Measurements from ENCODE around the gene MYB. TPM values are rescaled to one million over a fixed set of nuclear protein-coding genes. Genes with fewer than 3 reads are reported as not detected.

Gene MYB
- total and polyA plus RNA-seq, 7 experiments from 2014 or later, result 2.1 to 33.3 (median 16.5) TPM

DNA sequence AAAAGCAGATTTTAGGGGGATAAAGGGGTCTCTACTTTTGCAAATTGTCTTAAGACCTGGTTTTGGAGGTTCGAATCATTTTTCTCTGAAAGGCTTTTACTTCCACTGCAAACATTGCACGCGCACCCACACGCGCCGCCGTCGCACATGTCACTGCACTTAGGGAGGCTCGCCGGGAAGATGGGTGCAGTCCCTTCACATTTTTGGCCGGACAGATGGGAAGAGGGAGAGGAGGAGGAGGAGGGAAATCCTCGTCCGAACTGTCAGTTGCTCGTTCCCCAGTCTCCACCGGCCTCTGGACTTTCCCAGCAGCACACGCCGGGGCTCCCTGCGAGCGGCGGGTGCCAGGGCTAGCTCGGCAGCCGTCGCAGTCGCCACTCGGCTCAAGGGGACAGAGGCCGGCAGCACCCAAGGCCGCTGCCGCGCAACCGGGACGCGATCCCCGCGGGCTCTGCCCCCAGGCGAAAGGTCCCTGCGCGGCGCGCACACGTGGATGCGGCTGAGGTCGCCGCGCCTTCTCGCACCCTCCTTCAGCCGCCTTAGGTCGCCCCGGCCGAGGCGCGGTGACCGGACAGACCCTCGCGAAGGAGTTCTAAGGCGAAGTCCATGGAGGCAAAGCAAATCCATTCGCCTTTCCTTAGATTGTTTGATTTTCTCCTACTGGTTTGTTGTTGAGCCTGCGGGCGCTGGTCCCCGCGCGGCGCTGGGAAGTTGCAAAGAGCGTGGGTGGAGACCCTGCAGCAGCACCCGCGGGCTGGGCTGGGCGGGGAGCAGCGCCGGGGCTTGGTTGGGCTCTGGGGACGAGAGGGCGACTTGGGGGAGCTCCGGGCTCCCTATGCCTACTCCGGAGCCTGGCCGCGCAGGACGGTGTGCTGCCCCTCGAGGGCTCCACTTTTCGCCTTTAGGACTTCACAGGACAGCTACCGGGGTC, 1.2 kb downstream of the MYB start:
- H3K36me3 Mint-ChIP-seq, result peaks cover 0 to 11% (median 4%) of the 10 kb centered on the region in 5 donors
- Histone ChIP-seq H3K4me1 (ENCODE audit: control insufficient read depth in 2 of 2, insufficient read depth in 2 of 2, low read length in 2 of 2) (peaks cover 0 to 4% of the 10 kb centered on the region in 2 donors), H3K4me3 (ENCODE audit: low read length) (peak overlapping the region; percentile 56), H3K27me3 (ENCODE audit: control insufficient read depth in 2 of 2, insufficient read depth in 2 of 2, low read length in 2 of 2) (no peaks in the 10 kb centered on the region), H3K27ac (ENCODE audit: low read depth, low read length) (peak overlapping the region; percentile 74), H3K36me3 (ENCODE audit: control insufficient read depth in 2 of 3, insufficient read depth in 3 of 3, low read length in 3 of 3) (no peaks in the 10 kb centered on the region), H3K9me3 (ENCODE audit: control insufficient read depth in 2 of 3, low read length in 3 of 3) (no peaks in the 10 kb centered on the region)
- peaks cover 17 to 40% (median 19%) of the 10 kb centered on the region in 7 donors for H3K4me1 Mint-ChIP-seq
- intact Hi-C loops (cut with micrococcal nuclease), result loop anchor here (1.0 to 5.0 kb wide), 19 partner anchors 19 to 1230 kb away; partner anchors contain the start of genes BCLAF1 (in 2 of the 2), HBS1L (in 2 of the 2) and TBPL1 (in 1 of the 2)
- POLR2A ChIA-PET, result interaction anchor here (0.6 to 1.8 kb wide), 7 partner anchors 20 to 1108 kb away, joined by 3 to 10 read pairs (median 4); partner anchors contain the start of gene HBS1L
- H3K27me3 Mint-ChIP-seq, result no peaks in the 10 kb centered on the region
- DNase-seq, result peak; percentile 25 to 63 (median 42)
- H3K27ac Mint-ChIP-seq, result peak overlapping the region; percentile 57 to 92 (median 76)
- CTCF ChIA-PET, result interaction anchor here (0.6 to 5.4 kb wide), 8 partner anchors 20 to 178 kb away, joined by 3 to 59 read pairs (median 4); partner anchors contain the start of gene HBS1L
- peak; percentile 24 for ATAC-seq
- H3K4me3 Mint-ChIP-seq, result peak overlapping the region; percentile 85 to 98 (median 92)
- H3K9me3 Mint-ChIP-seq, result no peaks in the 10 kb centered on the region

- DNase-seq (peak; percentile 37 to 78 (median 57)), ATAC-seq (peak; percentile 52)
- no peaks in the 10 kb centered on the region for H3K36me3 ChIP-seq (ENCODE audit: control insufficient read depth in 2 of 3, insufficient read depth in 3 of 3, low read length in 3 of 3)
- Mint-ChIP-seq H3K36me3 (peaks cover 0 to 11% (median 4%) of the 10 kb centered on the region in 5 donors), H3K4me1 (peaks cover 16 to 39% (median 19%) of the 10 kb centered on the region in 7 donors), H3K4me3 (peak overlapping the region; percentile 85 to 98 (median 90)), H3K9me3 (no peaks in the 10 kb centered on the region), H3K27me3 (no peaks in the 10 kb centered on the region), H3K27ac (peak overlapping the region; percentile 38 to 96 (median 86))
- POLR2A ChIA-PET, result interaction anchor here (0.6 to 2.0 kb wide), 8 partner anchors 10 to 1107 kb away, joined by 3 to 10 read pairs (median 4); partner anchors contain the start of gene HBS1L
- H3K9me3 ChIP-seq (ENCODE audit: control insufficient read depth in 2 of 3, low read length in 3 of 3), result no peaks in the 10 kb centered on the region
- H3K27ac ChIP-seq (ENCODE audit: low read depth, low read length), result peak overlapping the region; percentile 74
- H3K27me3 ChIP-seq (ENCODE audit: control insufficient read depth in 2 of 2, insufficient read depth in 2 of 2, low read length in 2 of 2), result no peaks in the 10 kb centered on the region
- CTCF ChIA-PET, result interaction anchor here (0.6 to 5.4 kb wide), 23 partner anchors 11 to 240 kb away, joined by 3 to 59 read pairs (median 4); partner anchors contain the start of gene HBS1L
- H3K4me1 ChIP-seq (ENCODE audit: control insufficient read depth in 2 of 2, insufficient read depth in 2 of 2, low read length in 2 of 2), result peaks cover 0 to 4% of the 10 kb centered on the region in 2 donors
- intact Hi-C loops (cut with micrococcal nuclease), result loop anchor here (1.0 to 5.0 kb wide), 19 partner anchors 20 to 1231 kb away; partner anchors contain the start of genes BCLAF1 (in 2 of the 2), HBS1L (in 2 of the 2) and TBPL1 (in 1 of the 2)
- peak overlapping the region; percentile 56 for H3K4me3 ChIP-seq (ENCODE audit: low read length)
These were observed 2.0 kb downstream of the MYB start for GRCh38 chr6:135183002-135183531.

DNA sequence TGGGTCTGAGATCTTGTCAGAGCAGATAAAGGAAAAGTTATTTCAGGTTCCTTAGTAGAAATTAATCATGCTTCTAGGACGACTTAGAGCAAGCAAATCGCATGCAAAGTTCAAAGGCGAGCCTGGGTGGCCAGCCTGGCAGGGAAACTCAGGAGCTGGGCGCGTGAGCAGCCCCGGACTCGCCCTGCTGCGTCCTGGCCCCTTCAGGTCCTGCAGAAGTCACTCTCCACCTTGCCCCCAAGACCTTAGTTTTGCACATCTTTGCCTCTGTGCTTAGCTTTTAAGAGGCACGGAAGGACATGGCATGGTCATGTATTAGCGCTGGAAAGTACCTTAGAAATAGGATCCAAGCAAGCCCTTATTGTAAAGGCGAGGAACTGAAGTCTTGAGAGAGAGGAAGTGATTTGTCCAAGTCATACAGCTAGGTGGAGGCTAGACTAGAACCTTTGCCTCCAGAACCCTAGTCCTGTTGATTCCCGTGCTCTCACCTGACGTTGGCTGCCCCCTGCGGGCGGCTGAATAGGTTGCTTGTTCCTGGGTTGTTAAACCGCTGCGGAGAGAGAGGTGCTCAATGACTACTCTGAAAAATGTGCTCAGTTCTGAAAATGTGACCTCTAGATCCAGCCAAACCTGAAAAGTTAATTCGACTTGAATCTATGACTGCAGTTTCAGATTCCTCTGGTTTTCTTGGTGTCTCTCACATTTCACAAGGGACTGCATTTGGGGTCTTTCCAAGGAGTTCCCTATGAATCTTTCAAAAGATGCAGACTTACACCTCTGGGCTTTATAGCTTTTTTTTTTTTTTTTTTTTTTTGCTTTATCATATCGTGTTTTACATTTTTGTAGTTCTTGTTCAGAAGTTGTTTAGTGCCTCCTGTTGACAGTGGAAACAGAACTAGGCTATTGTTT, 2.7 kb downstream of the MYB start:
- ATAC-seq (peak; percentile 68), DNase-seq (peak; percentile 57 to 81 (median 76))
- H3K27ac Mint-ChIP-seq, result peak overlapping the region; percentile 38 to 96 (median 86)
- peaks cover 16 to 42% (median 22%) of the 10 kb centered on the region in 7 donors for H3K4me1 Mint-ChIP-seq
- no peaks in the 10 kb centered on the region for H3K36me3 ChIP-seq (ENCODE audit: control insufficient read depth in 2 of 3, insufficient read depth in 3 of 3, low read length in 3 of 3)
- peaks cover 1 to 13% (median 4%) of the 10 kb centered on the region in 5 donors for H3K36me3 Mint-ChIP-seq
- no peaks in the 10 kb centered on the region for H3K9me3 Mint-ChIP-seq
- peak overlapping the region; percentile 85 to 98 (median 90) for H3K4me3 Mint-ChIP-seq
- intact Hi-C loops (cut with micrococcal nuclease), result loop anchor here (1.0 to 5.0 kb wide), 21 partner anchors 20 to 1231 kb away; partner anchors contain the start of genes BCLAF1 (in 2 of the 2), HBS1L (in 2 of the 2) and TBPL1 (in 1 of the 2)
- ChIA-PET CTCF (interaction anchor here (0.6 to 5.4 kb wide), 24 partner anchors 11 to 239 kb away, joined by 3 to 59 read pairs (median 3); partner anchors contain the start of gene HBS1L), POLR2A (interaction anchor here (0.6 to 2.0 kb wide), 10 partner anchors 10 to 144 kb away, joined by 3 to 10 read pairs (median 4); partner anchors contain the start of gene HBS1L)
- peak overlapping the region; percentile 56 for H3K4me3 ChIP-seq (ENCODE audit: low read length)
- no peaks in the 10 kb centered on the region for H3K9me3 ChIP-seq (ENCODE audit: control insufficient read depth in 2 of 3, low read length in 3 of 3)
- peak overlapping the region; percentile 74 for H3K27ac ChIP-seq (ENCODE audit: low read depth, low read length)
- H3K4me1 ChIP-seq (ENCODE audit: control insufficient read depth in 2 of 2, insufficient read depth in 2 of 2, low read length in 2 of 2), result peaks cover 0 to 4% of the 10 kb centered on the region in 2 donors
- H3K27me3 Mint-ChIP-seq, result no peaks in the 10 kb centered on the region
- no peaks in the 10 kb centered on the region for H3K27me3 ChIP-seq (ENCODE audit: control insufficient read depth in 2 of 2, insufficient read depth in 2 of 2, low read length in 2 of 2)

DNA sequence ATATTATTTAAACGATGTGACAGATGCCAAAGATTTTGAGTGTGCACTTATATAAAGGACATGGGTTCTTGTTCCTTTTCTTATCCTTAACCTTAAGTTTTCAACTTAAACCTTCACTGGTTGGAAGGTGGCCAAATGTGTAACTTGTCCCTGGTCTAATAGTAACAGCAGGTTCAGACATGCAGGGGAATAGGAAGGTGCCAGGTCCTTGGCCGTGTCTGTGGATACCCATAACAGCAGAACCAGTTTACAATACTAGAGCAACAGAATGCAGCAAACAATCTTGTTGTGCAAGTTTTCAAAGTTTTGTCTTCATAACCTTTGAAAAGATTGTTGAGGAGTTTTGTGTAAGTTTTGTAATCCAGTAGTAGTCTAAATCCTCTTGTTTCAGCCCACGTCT, 4.4 kb downstream of the MYB start:
- no peaks in the 10 kb centered on the region for H3K9me3 ChIP-seq (ENCODE audit: control insufficient read depth in 2 of 3, low read length in 3 of 3)
- H3K4me3 ChIP-seq (ENCODE audit: low read length), result no peak overlapping the region
- Mint-ChIP-seq H3K4me1 (peaks cover 15 to 44% (median 21%) of the 10 kb centered on the region in 7 donors), H3K36me3 (peaks cover 10 to 20% (median 13%) of the 10 kb centered on the region in 5 donors), H3K9me3 (no peaks in the 10 kb centered on the region), H3K4me3 (no peak overlapping the region), H3K27ac (peak overlapping the region in 1 of 9 donors; percentile 17), H3K27me3 (no peaks in the 10 kb centered on the region)
- peaks cover 0 to 6% (median 0%) of the 10 kb centered on the region in 3 experiments for H3K36me3 ChIP-seq (ENCODE audit: control insufficient read depth in 2 of 3, insufficient read depth in 3 of 3, low read length in 3 of 3)
- DNase-seq (no peak), ATAC-seq (no peak)
- H3K4me1 ChIP-seq (ENCODE audit: control insufficient read depth in 2 of 2, insufficient read depth in 2 of 2, low read length in 2 of 2), result peaks cover 0 to 4% of the 10 kb centered on the region in 2 donors
- no peaks in the 10 kb centered on the region for H3K27me3 ChIP-seq (ENCODE audit: control insufficient read depth in 2 of 2, insufficient read depth in 2 of 2, low read length in 2 of 2)
- ChIA-PET CTCF (interaction anchor here (0.6 to 5.4 kb wide), 3 partner anchors 17 to 42 kb away, joined by 3 to 59 read pairs (median 4); no protein-coding TSS in a partner anchor), POLR2A (interaction anchor here (2.0 kb wide), 1 partner anchor 83 kb away, joined by 5 read pairs; no protein-coding TSS in a partner anchor)
- no peak overlapping the region for H3K27ac ChIP-seq (ENCODE audit: low read depth, low read length)
- intact Hi-C loops (cut with micrococcal nuclease), result loop anchor here in 1 of 2 donors (5.0 kb wide), 2 partner anchors 37 to 252 kb away; no protein-coding TSS in a partner anchor

DNA sequence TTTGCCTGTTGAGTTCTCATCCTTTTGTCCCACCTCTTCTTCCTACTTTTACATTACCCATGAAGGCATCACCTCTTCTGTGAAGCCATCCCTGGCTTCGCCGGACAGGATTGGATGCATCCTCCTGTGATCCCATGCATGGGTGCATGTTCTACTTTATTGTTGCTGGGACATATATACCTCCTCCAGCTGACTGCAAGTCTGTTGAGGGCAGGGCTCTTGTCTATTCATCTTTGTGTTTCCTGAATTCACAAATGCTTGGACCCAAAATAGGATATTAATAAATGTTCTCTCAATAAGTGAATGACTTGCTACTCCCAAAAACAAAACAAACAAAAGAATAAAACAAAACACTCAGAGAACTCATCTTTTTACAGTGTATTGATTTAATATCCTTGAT, 5.1 kb downstream of the MYB start:
- Histone ChIP-seq H3K9me3 (ENCODE audit: control insufficient read depth in 2 of 3, low read length in 3 of 3) (no peaks in the 10 kb centered on the region), H3K36me3 (ENCODE audit: control insufficient read depth in 2 of 3, insufficient read depth in 3 of 3, low read length in 3 of 3) (peaks cover 0 to 6% (median 0%) of the 10 kb centered on the region in 3 experiments), H3K4me3 (ENCODE audit: low read length) (no peak overlapping the region), H3K27me3 (ENCODE audit: control insufficient read depth in 2 of 2, insufficient read depth in 2 of 2, low read length in 2 of 2) (no peaks in the 10 kb centered on the region), H3K27ac (ENCODE audit: low read depth, low read length) (no peak overlapping the region), H3K4me1 (ENCODE audit: control insufficient read depth in 2 of 2, insufficient read depth in 2 of 2, low read length in 2 of 2) (peaks cover 0 to 4% of the 10 kb centered on the region in 2 donors)
- peaks cover 10 to 20% (median 13%) of the 10 kb centered on the region in 5 donors for H3K36me3 Mint-ChIP-seq
- H3K27ac Mint-ChIP-seq, result peak overlapping the region in 1 of 9 donors; percentile 74
- peaks cover 15 to 44% (median 21%) of the 10 kb centered on the region in 7 donors for H3K4me1 Mint-ChIP-seq
- ChIA-PET CTCF (no interaction called here), POLR2A (no interaction called here)
- ATAC-seq, result no peak
- H3K4me3 Mint-ChIP-seq, result no peak overlapping the region
- no peak for DNase-seq
- H3K9me3 Mint-ChIP-seq, result no peaks in the 10 kb centered on the region
- H3K27me3 Mint-ChIP-seq, result no peaks in the 10 kb centered on the region
- intact Hi-C loops (cut with micrococcal nuclease), result loop anchor here in 1 of 2 donors (5.0 kb wide), 2 partner anchors 36 to 251 kb away; no protein-coding TSS in a partner anchor
